Stimulated activated CD4-positive, alpha-beta T cell treated with anti-CD3 and anti-CD28 coated beads, Interleukin-2, amount 100 ng/mL, for 24 hours (primary cell): ENCODE measurements around the gene RABGAP1L.
A peak's percentile ranks its signal among the peaks of the same experiment; 100 is the strongest.

ENCODE experiments used
- DNase-seq, 2 donors: peaks; one replicate each; pipeline ENCODE4 v3.0.0-alpha.2; 2020

The RABGAP1L gene

GRCh38 chr1:174954073-174954460 is 794.7 kb downstream of the RABGAP1L start:
- DNase-seq = no peak

- DNase-seq = no peak
Measured at GRCh38 chr1:174954671-174955669, 795.6 kb downstream of the RABGAP1L start.

- no peak for DNase-seq
Measured at GRCh38 chr1:174956086-174956485, 796.8 kb downstream of the RABGAP1L start.

GRCh38 chr1:174956976-174957375 is 797.7 kb downstream of the RABGAP1L start:
- DNase-seq = no peak

- no peak for DNase-seq
Measured at GRCh38 chr1:174957829-174958228, 798.5 kb downstream of the RABGAP1L start.

- no peak for DNase-seq
Measured at GRCh38 chr1:174958396-174958795, 799.1 kb downstream of the RABGAP1L start.

GRCh38 chr1:174960362-174960761 is 801.0 kb downstream of the RABGAP1L start:
- no peak for DNase-seq

GRCh38 chr1:174963529-174964125 is 804.3 kb downstream of the RABGAP1L start:
- DNase-seq = no peak

- DNase-seq = peak in 1 of 2 donors; percentile 23
Measured at GRCh38 chr1:174964261-174964971, 805.1 kb downstream of the RABGAP1L start.

- DNase-seq = no peak
Measured at GRCh38 chr1:174964972-174965361, 805.6 kb downstream of the RABGAP1L start.

GRCh38 chr1:174965362-174966007 is 806.2 kb downstream of the RABGAP1L start:
- DNase-seq = peak in 1 of 2 donors; percentile 36

- no peak for DNase-seq
Measured at GRCh38 chr1:174966008-174966572, 806.8 kb downstream of the RABGAP1L start.

- DNase-seq = no peak
Measured at GRCh38 chr1:174967845-174968705, 808.8 kb downstream of the RABGAP1L start.

GRCh38 chr1:174968750-174969244 is 809.5 kb downstream of the RABGAP1L start:
- peak in 1 of 2 donors; percentile 27 for DNase-seq

- DNase-seq = no peak
Measured at GRCh38 chr1:174969977-174970376, 810.7 kb downstream of the RABGAP1L start.

GRCh38 chr1:174971466-174971865 is 812.1 kb downstream of the RABGAP1L start:
- no peak for DNase-seq

GRCh38 chr1:174971902-174972301 is 812.6 kb downstream of the RABGAP1L start:
- DNase-seq = no peak

GRCh38 chr1:174974711-174975119 is 815.4 kb downstream of the RABGAP1L start:
- no peak for DNase-seq

GRCh38 chr1:174975764-174976163 is 816.4 kb downstream of the RABGAP1L start:
- DNase-seq = no peak

- DNase-seq = no peak
Measured at GRCh38 chr1:174976436-174977108, 817.3 kb downstream of the RABGAP1L start.
